PC-3 (cell line): ENCODE data around the gene SLC7A7. TPM values are rescaled to one million over a fixed set of nuclear protein-coding genes. Genes with fewer than 3 reads are reported as not detected.

Experiments
- ATAC-seq: fragments of 200-7000 bp; cut with Tn5 transposase; 2 replicates; pipeline ENCODE4 v1.9.1; 2020; ENCODE audit warnings: mild to moderate bottlenecking, moderate library complexity
- BruUV-seq: library from RNA; stranded (reverse); fragments of 400-500 nt; replicated peaks from 2 replicates; lab custom pipeline; 2021; lab: Mats Ljungman, UMichigan
- CTCF ChIA-PET: fragments of 300-600 bp; sonication (Branson Sonifier 250); formaldehyde crosslinking; loops from one replicate; lab custom pipeline; 2022; ENCODE audit warnings: antibody characterized with exemption; lab: Charles Lee
- POLR2A ChIA-PET: fragments of 300-600 bp; sonication (Branson Sonifier 250); formaldehyde crosslinking; loops from one replicate; lab custom pipeline; 2022; ENCODE audit warnings: antibody characterized with exemption; ENCODE audit not compliant: unreplicated experiment; lab: Charles Lee
- DNase-seq: peaks from one replicate; pipeline ENCODE4 v3.0.0-alpha.2; 2015
- H2AFZ ChIP-seq: fragments of 300-600 bp; sonication (generic); 2 replicates; pipeline ENCODE4 v1.6.0; 2016; ENCODE audit warnings: antibody characterized with exemption, low read length
- H3F3A ChIP-seq: fragments of 300-600 bp; sonication (generic); one replicate; pipeline ENCODE4 v1.6.0; 2017; ENCODE audit warnings: antibody characterized with exemption, low read length, control low read depth, mild to moderate bottlenecking; ENCODE audit not compliant: unreplicated experiment
- H3K27ac ChIP-seq: fragments of 300-600 bp; sonication (generic); 2 replicates; pipeline ENCODE4 v1.5.1; 2016; ENCODE audit warnings: mild to moderate bottlenecking, low read length
- H3K27me3 ChIP-seq: fragments of 300-600 bp; sonication (generic); 2 replicates; pipeline ENCODE4 v1.6.1; 2016; ENCODE audit warnings: low read length, mixed read lengths
- H3K36me3 ChIP-seq: fragments of 300-600 bp; sonication (generic); 2 replicates; pipeline ENCODE4 v1.6.1; 2016; ENCODE audit warnings: low read depth, mixed run types, low read length, mixed read lengths
- H3K4me1 ChIP-seq: fragments of 300-600 bp; sonication (generic); 2 replicates; pipeline ENCODE4 v1.5.1; 2016; ENCODE audit warnings: low read length; ENCODE audit not compliant: insufficient read depth
- H3K4me2 ChIP-seq: fragments of 300-600 bp; sonication (generic); 2 replicates; pipeline ENCODE4 v1.6.0; 2016; ENCODE audit warnings: low read length
- H3K4me3 ChIP-seq: fragments of 300-600 bp; sonication (generic); 2 replicates; pipeline ENCODE4 v1.5.1; 2016; ENCODE audit warnings: mild to moderate bottlenecking, low read length, mixed read lengths
- H3K79me2 ChIP-seq: fragments of 300-600 bp; sonication (generic); 2 replicates; pipeline ENCODE4 v1.6.1; 2017; ENCODE audit warnings: low read length, mixed read lengths
- H3K9ac ChIP-seq: fragments of 300-600 bp; sonication (generic); 2 replicates; pipeline ENCODE4 v1.6.0; 2016; ENCODE audit warnings: mild to moderate bottlenecking, low read length
- H3K9me2 ChIP-seq: fragments of 300-600 bp; sonication (generic); replicated peaks from 2 replicates; pipeline ENCODE4 v1.6.1; 2016; ENCODE audit warnings: mixed run types, low read length, mixed read lengths
- H3K9me3 ChIP-seq: fragments of 300-600 bp; sonication (generic); 2 replicates; pipeline ENCODE4 v1.6.1; 2016; ENCODE audit warnings: low read length, mixed read lengths
- H4K20me1 ChIP-seq: fragments of 300-600 bp; sonication (generic); 2 replicates; pipeline ENCODE4 v1.6.1; 2016; ENCODE audit warnings: low read length, mixed read lengths
- EZH2 ChIP-seq: fragments of 300-600 bp; sonication (generic); IDR thresholded peaks from one replicate; pipeline ENCODE4 v1.6.1; 2017; ENCODE audit warnings: antibody characterized with exemption, mild to moderate bottlenecking, low read length; ENCODE audit not compliant: unreplicated experiment
- EZH2phosphoT487 ChIP-seq: fragments of 300-600 bp; sonication (generic); IDR thresholded peaks from 2 replicates; pipeline ENCODE4 v1.6.1; 2018; ENCODE audit warnings: mild to moderate bottlenecking, antibody characterized with exemption, low read length, borderline replicate concordance
- intact Hi-C: fragments of 100-400 bp; cut with micrococcal nuclease; formaldehyde crosslinking; loops from 2 replicates; pipeline ENCODE4 v1.9.0; 2023
- total RNA-seq: library from RNA; depleted of rRNA; stranded (reverse); fragments of >200 nt; gene quantifications from 2 replicates; pipeline ENCODE4 v1.2.3, GENCODE V29; 2014
- TF ChIP-seq, protein P1 (sequence below): fragments of 300-600 bp; sonication (generic); conservative IDR thresholded peaks from 2 replicates; pipeline ENCODE4 v1.5.1; 2017; ENCODE audit warnings: antibody characterized with exemption, low read depth, mild to moderate bottlenecking, low read length

Gene SLC7A7
- total RNA-seq, 1 experiment from 2014 or later, result not detected

DNA sequence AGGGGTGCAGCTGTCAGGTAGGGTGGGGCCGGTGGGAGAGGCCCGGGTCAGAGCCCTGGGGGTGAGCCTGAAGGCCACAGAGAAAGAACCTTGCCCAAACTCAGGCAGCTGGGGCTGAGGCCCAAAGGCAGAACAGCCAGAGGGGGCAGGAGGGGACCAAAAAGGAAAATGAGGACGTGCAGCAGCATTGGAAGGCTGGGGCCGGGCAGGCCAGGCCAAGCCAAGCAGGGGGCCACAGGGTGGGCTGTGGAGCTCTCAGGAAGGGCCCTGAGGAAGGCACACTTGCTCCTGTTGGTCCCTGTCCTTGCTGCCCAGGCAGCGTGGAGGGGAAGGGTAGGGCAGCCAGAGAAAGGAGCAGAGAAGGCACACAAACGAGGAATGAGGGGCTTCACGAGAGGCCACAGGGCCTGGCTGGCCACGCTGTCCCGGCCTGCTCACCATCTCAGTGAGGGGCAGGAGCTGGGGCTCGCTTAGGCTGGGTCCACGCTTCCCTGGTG is 31.6 kb upstream of the SLC7A7 start:
- H3K9me2 ChIP-seq, result no peaks in the 10 kb centered on the region
- no peak overlapping the region for H3K4me2 ChIP-seq
- POLR2A ChIA-PET, result no interaction called here
- H3K79me2 ChIP-seq, result no peaks in the 10 kb centered on the region
- H3K27ac ChIP-seq, result no peak overlapping the region
- no peak overlapping the region for H3K9ac ChIP-seq
- BruUV-seq, result TSS peak; percentile 18
- ATAC-seq (no peak), DNase-seq (no peak)
- intact Hi-C loops, result no loop called here
- no peak overlapping the region for H3K4me3 ChIP-seq
- H3K27me3 ChIP-seq, result no peaks in the 10 kb centered on the region
- H3K4me1 ChIP-seq, result peaks cover 25% of the 10 kb centered on the region
- TF ChIP-seq EZH2, result no peak
- TF ChIP-seq, protein P1, sequence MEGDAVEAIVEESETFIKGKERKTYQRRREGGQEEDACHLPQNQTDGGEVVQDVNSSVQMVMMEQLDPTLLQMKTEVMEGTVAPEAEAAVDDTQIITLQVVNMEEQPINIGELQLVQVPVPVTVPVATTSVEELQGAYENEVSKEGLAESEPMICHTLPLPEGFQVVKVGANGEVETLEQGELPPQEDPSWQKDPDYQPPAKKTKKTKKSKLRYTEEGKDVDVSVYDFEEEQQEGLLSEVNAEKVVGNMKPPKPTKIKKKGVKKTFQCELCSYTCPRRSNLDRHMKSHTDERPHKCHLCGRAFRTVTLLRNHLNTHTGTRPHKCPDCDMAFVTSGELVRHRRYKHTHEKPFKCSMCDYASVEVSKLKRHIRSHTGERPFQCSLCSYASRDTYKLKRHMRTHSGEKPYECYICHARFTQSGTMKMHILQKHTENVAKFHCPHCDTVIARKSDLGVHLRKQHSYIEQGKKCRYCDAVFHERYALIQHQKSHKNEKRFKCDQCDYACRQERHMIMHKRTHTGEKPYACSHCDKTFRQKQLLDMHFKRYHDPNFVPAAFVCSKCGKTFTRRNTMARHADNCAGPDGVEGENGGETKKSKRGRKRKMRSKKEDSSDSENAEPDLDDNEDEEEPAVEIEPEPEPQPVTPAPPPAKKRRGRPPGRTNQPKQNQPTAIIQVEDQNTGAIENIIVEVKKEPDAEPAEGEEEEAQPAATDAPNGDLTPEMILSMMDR, result no peak
- TF ChIP-seq EZH2phosphoT487, result no peak
- H2AFZ ChIP-seq, result no peak overlapping the region
- CTCF ChIA-PET, result no interaction called here
- no peaks in the 10 kb centered on the region for H3K9me3 ChIP-seq
- H3F3A ChIP-seq, result no peaks in the 10 kb centered on the region
- no peaks in the 10 kb centered on the region for H4K20me1 ChIP-seq
- H3K36me3 ChIP-seq, result peaks cover 19% of the 10 kb centered on the region

DNA sequence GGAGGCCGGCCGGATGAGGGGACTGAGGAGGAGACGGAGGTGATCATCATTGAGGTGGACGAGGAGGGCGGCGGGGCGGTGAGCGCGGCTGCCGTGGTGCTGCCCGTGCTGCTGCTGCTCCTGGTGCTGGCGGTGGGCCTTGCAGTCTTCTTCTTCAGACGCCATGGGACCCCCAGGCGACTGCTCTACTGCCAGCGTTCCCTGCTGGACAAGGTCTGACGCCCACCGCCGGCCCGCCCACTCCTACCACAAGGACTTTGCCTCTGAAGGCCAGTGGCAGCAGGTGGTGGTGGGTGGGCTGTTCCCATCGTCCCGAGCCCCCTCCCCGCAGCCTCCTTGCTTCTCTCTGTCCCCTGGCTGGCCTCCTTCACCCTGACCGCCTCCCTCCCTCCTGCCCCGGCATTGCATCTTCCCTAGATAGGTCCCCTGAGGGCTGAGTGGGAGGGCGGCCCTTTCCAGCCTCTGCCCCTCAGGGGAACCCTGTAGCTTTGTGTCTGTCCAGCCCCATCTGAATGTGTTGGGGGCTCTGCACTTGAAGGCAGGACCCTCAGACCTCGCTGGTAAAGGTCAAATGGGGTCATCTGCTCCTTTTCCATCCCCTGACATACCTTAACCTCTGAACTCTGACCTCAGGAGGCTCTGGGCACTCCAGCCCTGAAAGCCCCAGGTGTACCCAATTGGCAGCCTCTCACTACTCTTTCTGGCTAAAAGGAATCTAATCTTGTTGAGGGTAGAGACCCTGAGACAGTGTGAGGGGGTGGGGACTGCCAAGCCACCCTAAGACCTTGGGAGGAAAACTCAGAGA is 30.8 kb upstream of the SLC7A7 start:
- H3K27ac ChIP-seq, result no peak overlapping the region
- H3K4me3 ChIP-seq, result no peak overlapping the region
- H3F3A ChIP-seq, result no peaks in the 10 kb centered on the region
- TF ChIP-seq EZH2, result no peak
- TF ChIP-seq, protein P1, result no peak
- TF ChIP-seq EZH2phosphoT487, result no peak
- no peaks in the 10 kb centered on the region for H3K27me3 ChIP-seq
- no peak overlapping the region for H3K9ac ChIP-seq
- ChIA-PET POLR2A (no interaction called here), CTCF (no interaction called here)
- no peaks in the 10 kb centered on the region for H4K20me1 ChIP-seq
- intact Hi-C loops, result no loop called here
- peaks cover 16% of the 10 kb centered on the region for H3K4me1 ChIP-seq
- ATAC-seq, result no peak
- H3K79me2 ChIP-seq, result no peaks in the 10 kb centered on the region
- H2AFZ ChIP-seq, result no peak overlapping the region
- H3K4me2 ChIP-seq, result no peak overlapping the region
- H3K9me3 ChIP-seq, result no peaks in the 10 kb centered on the region
- peaks cover 24% of the 10 kb centered on the region for H3K36me3 ChIP-seq
- no peak for DNase-seq
- BruUV-seq, result no TSS peak
- no peaks in the 10 kb centered on the region for H3K9me2 ChIP-seq

DNA sequence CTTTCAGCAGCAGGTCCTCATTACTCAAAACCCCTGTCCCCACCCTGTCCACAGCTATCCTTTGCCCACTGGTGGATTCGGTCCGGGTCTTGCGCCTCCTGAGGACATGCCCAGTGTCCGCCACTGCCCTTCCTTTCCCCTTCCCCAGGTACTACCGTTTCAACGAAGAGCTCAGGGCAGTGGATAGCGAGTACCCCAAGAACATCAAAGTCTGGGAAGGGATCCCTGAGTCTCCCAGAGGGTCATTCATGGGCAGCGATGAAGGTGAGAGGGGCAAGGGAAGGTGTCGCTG is 29.8 kb upstream of the SLC7A7 start:
- CTCF ChIA-PET, result no interaction called here

More for the DNA sequence above, 29.8 kb upstream of the SLC7A7 start:
- Histone ChIP-seq H3K9me2 (no peaks in the 10 kb centered on the region), H3K4me1 (peaks cover 7% of the 10 kb centered on the region; the same call in 1 of the 2 replicates), H3K9ac (no peak overlapping the region), H3K9me3 (no peaks in the 10 kb centered on the region), H3K79me2 (peaks cover 2% of the 10 kb centered on the region; the same call in 1 of the 2 replicates), H3F3A (no peaks in the 10 kb centered on the region), H3K4me3 (no peak overlapping the region), H3K36me3 (peaks cover 24% of the 10 kb centered on the region), H3K4me2 (no peak overlapping the region), H3K27ac (no peak overlapping the region), H2AFZ (no peak overlapping the region), H3K27me3 (no peaks in the 10 kb centered on the region), H4K20me1 (no peaks in the 10 kb centered on the region)
- no peak for TF ChIP-seq EZH2
- BruUV-seq, result no TSS peak
- ATAC-seq (no peak), DNase-seq (no peak)
- intact Hi-C loops, result no loop called here
- POLR2A ChIA-PET, result interaction anchor here (0.7 kb wide), 1 partner anchor 63 kb away, joined by 12 read pairs; no protein-coding TSS in a partner anchor
